ENCODE measurements around the gene CERT1.
"Not testable (repeated sequence)": the region's sequence is repeated elsewhere in the genome, so short reads cannot be mapped to it uniquely, and the experiment has no call there.

GRCh38 chr5:75489847-75490246 lies 21.6 kb downstream of the CERT1 start:
- not testable (repeated sequence) for TF ChIP-seq CTCF, POLR2A (IDR thresholded peaks at IDR 0.05)
